HEK293 (cell line): ENCODE results near the gene LBX2.

Source experiments
- CTCF ChIA-PET: fragments of 350-600 bp; formaldehyde crosslinking; extraction: SDS; loops from one replicate; lab custom pipeline; 2021; ENCODE audit warnings: antibody characterized with exemption; lab: Yijun Ruan, JAX
- POLR2A ChIA-PET: fragments of 300-600 bp; formaldehyde crosslinking; extraction: SDS; loops from one replicate; lab custom pipeline; 2020; ENCODE audit warnings: antibody characterized with exemption, inconsistent platforms; lab: Yijun Ruan, JAX
- H3K27ac ChIP-seq: fragments of 200-500 bp; sonication (Bioruptor generic); 2 replicates; pipeline ENCODE4 v1.5.1; 2014; ENCODE audit warnings: low read depth, low read length, control low read depth, inconsistent platforms; ENCODE audit errors: extremely low read depth
- H3K36me3 ChIP-seq, 2 experiments: fragments of 200-500 bp in 1 of 2; sonication (Bioruptor generic) in 1 of 2; 1 replicate in 1 of 2; 2 replicates in 1 of 2; pipeline ENCODE4 v1.5.1; 2014 to 2017; ENCODE audit warnings: inconsistent platforms in 2 of 2, low read length in 2 of 2; ENCODE audit not compliant: control insufficient read depth in 2 of 2, insufficient read depth in 1 of 2
- H3K4me1 ChIP-seq: fragments of 200-500 bp; sonication (Bioruptor generic); 2 replicates; pipeline ENCODE4 v1.5.1; 2014; ENCODE audit warnings: mild to moderate bottlenecking, low read length, inconsistent platforms; ENCODE audit not compliant: control insufficient read depth, insufficient read depth
- H3K4me3 ChIP-seq: 2 replicates; pipeline ENCODE4 v1.5.1; 2011; ENCODE audit warnings: low read depth, mild to moderate bottlenecking, control low read depth, low read length, moderate library complexity
- H3K9me3 ChIP-seq: fragments of 200-500 bp; sonication (Bioruptor generic); 2 replicates; pipeline ENCODE4 v1.5.1; 2014; ENCODE audit warnings: low read depth, low read length, inconsistent platforms; ENCODE audit not compliant: control insufficient read depth, insufficient read depth
- AEBP2 ChIP-seq: fragments of 450-650 bp; formaldehyde crosslinking; IDR thresholded peaks from 2 replicates; pipeline ENCODE4 v1.5.1; 2016; ENCODE audit warnings: missing biosample characterization, missing genetic modification characterization, borderline replicate concordance
- GLIS2 ChIP-seq: fragments of 450-650 bp; formaldehyde crosslinking; IDR thresholded peaks from 2 replicates; pipeline ENCODE4 v1.5.1; 2016; ENCODE audit warnings: missing biosample characterization, missing genetic modification characterization
- IKZF3 ChIP-seq: fragments of 450-650 bp; IDR thresholded peaks from 2 replicates; pipeline ENCODE4 v1.5.0; 2018; ENCODE audit warnings: missing biosample characterization, mild to moderate bottlenecking, missing genetic modification characterization, moderate library complexity
- KLF8 ChIP-seq: fragments of 450-650 bp; formaldehyde crosslinking; IDR thresholded peaks from 2 replicates; pipeline ENCODE4 v1.5.1; 2016; ENCODE audit warnings: missing biosample characterization, missing genetic modification characterization
- KLF9 ChIP-seq: fragments of 450-650 bp; formaldehyde crosslinking; IDR thresholded peaks from 2 replicates; pipeline ENCODE4 v1.5.1; 2016; ENCODE audit warnings: missing biosample characterization, missing genetic modification characterization, low read depth
- REST ChIP-seq: fragments of 450-650 bp; formaldehyde crosslinking; IDR thresholded peaks from 2 replicates; pipeline ENCODE4 v1.5.1; 2016; ENCODE audit warnings: missing biosample characterization, missing genetic modification characterization
- SCRT2 ChIP-seq: fragments of 450-650 bp; formaldehyde crosslinking; IDR thresholded peaks from 2 replicates; pipeline ENCODE4 v1.5.1; 2016; ENCODE audit warnings: missing biosample characterization, missing genetic modification characterization
- SP3 ChIP-seq: fragments of 450-650 bp; formaldehyde crosslinking; IDR thresholded peaks from 2 replicates; pipeline ENCODE4 v1.5.1; 2016; ENCODE audit warnings: missing biosample characterization, missing genetic modification characterization
- ZBTB10 ChIP-seq: fragments of 450-650 bp; formaldehyde crosslinking; IDR thresholded peaks from 2 replicates; pipeline ENCODE4 v1.5.1; 2016; ENCODE audit warnings: missing biosample characterization, missing genetic modification characterization
- ZBTB48 ChIP-seq: fragments of 450-650 bp; formaldehyde crosslinking; IDR thresholded peaks from 2 replicates; pipeline ENCODE4 v1.5.1; 2016; ENCODE audit warnings: missing biosample characterization, missing genetic modification characterization
- ZNF223 ChIP-seq: fragments of 450-650 bp; formaldehyde crosslinking; IDR thresholded peaks from 2 replicates; pipeline ENCODE4 v1.5.1; 2016; ENCODE audit warnings: missing biosample characterization, missing genetic modification characterization
- ZNF354C ChIP-seq: fragments of 450-650 bp; formaldehyde crosslinking; IDR thresholded peaks from 2 replicates; pipeline ENCODE4 v1.5.1; 2016; ENCODE audit warnings: missing biosample characterization, missing genetic modification characterization, low read depth, borderline replicate concordance
- ZNF529 ChIP-seq: fragments of 450-650 bp; formaldehyde crosslinking; IDR thresholded peaks from 2 replicates; pipeline ENCODE4 v1.5.1; 2017; ENCODE audit warnings: missing genetic modification characterization, missing biosample characterization; ENCODE audit not compliant: insufficient replicate concordance
- ZNF654 ChIP-seq: fragments of 450-650 bp; formaldehyde crosslinking; IDR thresholded peaks from 2 replicates; pipeline ENCODE4 v1.5.1; 2016; ENCODE audit warnings: low read depth, missing biosample characterization, missing genetic modification characterization
- ZXDB ChIP-seq: fragments of 450-650 bp; formaldehyde crosslinking; IDR thresholded peaks from 2 replicates; pipeline ENCODE4 v1.5.1; 2016; ENCODE audit warnings: missing biosample characterization, missing genetic modification characterization

Gene LBX2

GRCh38 chr2:74532222-74532621 lies 32.8 kb upstream of the LBX2 start:
- ChIA-PET CTCF (interaction anchor here (0.5 to 4.3 kb wide), 15 partner anchors 11 to 197 kb away, joined by 3 to 34 read pairs (median 4); partner anchors contain the start of genes CCDC142, INO80B and TTC31), POLR2A (interaction anchor here (0.7 to 1.2 kb wide), 4 partner anchors 11 to 49 kb away, joined by 3 to 4 read pairs (median 3); partner anchors contain the start of genes CCDC142 and TTC31)
- no peak overlapping the region for H3K27ac ChIP-seq
- H3K4me3 ChIP-seq = no peak overlapping the region
- H3K36me3 ChIP-seq = peaks cover 4 to 51% of the 10 kb centered on the region in 2 experiments; a peak in 1 of 3 replicates
- no peaks in the 10 kb centered on the region; the same call in 1 of the 2 replicates for H3K4me1 ChIP-seq
- peak; percentile 57; the same call in 1 of the 2 replicates for TF ChIP-seq SCRT2 (tag by site-specific recombination)
- peak; percentile 52 for TF ChIP-seq ZNF654 (tag by site-specific recombination)
- TF ChIP-seq ZNF529 (tag by site-specific recombination) = no peak
- no peaks in the 10 kb centered on the region for H3K9me3 ChIP-seq

- H3K36me3 ChIP-seq = peaks cover 7 to 57% of the 10 kb centered on the region in 2 experiments; a peak in 1 of 3 replicates
These were observed 32.3 kb upstream of the LBX2 start for GRCh38 chr2:74531666-74532065.

GRCh38 chr2:74530239-74531187 lies 31.1 kb upstream of the LBX2 start:
- peak overlapping the region; percentile 72; the same call in 1 of the 2 replicates for H3K27ac ChIP-seq
- H3K36me3 ChIP-seq = peaks cover 7 to 68% of the 10 kb centered on the region in 2 experiments; a peak in 1 of 3 replicates
- ChIA-PET POLR2A (interaction anchor here (0.5 to 2.4 kb wide), 19 partner anchors 9 to 1118 kb away, joined by 3 to 18 read pairs (median 6); partner anchors contain the start of genes CCDC142, MRPL53, PCGF1 and TLX2), CTCF (interaction anchor here (0.6 to 4.3 kb wide), 6 partner anchors 13 to 1014 kb away, joined by 3 to 34 read pairs (median 9); partner anchors contain the start of genes CCDC142 and TTC31)
- H3K4me1 ChIP-seq = no peaks in the 10 kb centered on the region; the same call in 1 of the 2 replicates
- H3K9me3 ChIP-seq = no peaks in the 10 kb centered on the region
- TF ChIP-seq KLF8 (tag by site-specific recombination) (no peak), ZBTB10 (tag by site-specific recombination) (peak; percentile 37; the same call in 1 of the 2 replicates), ZXDB (tag by site-specific recombination) (no peak), ZBTB48 (tag by site-specific recombination) (peak; percentile 33; the same call in 1 of the 2 replicates), REST (tag by site-specific recombination) (no peak), IKZF3 (no peak), KLF9 (tag by site-specific recombination) (0 out of 2 replicates have a peak, but pooled peaks have one; percentile 2), ZNF223 (no peak), AEBP2 (tag by site-specific recombination) (no peak), SP3 (peak; percentile 7; the same call in 1 of the 2 replicates), GLIS2 (peak; percentile 28; the same call in 1 of the 2 replicates), SCRT2 (tag by site-specific recombination) (peak; percentile 79)
- H3K4me3 ChIP-seq = peak overlapping the region; percentile 57

More at GRCh38 chr2:74531666-74532065, 32.3 kb upstream of the LBX2 start:
- no peak for TF ChIP-seq ZNF354C (tag by site-specific recombination)
- Histone ChIP-seq H3K9me3 (no peaks in the 10 kb centered on the region), H3K4me3 (no peak overlapping the region), H3K4me1 (no peaks in the 10 kb centered on the region; the same call in 1 of the 2 replicates), H3K27ac (no peak overlapping the region)
- ChIA-PET POLR2A (interaction anchor here (0.7 to 1.2 kb wide), 7 partner anchors 10 to 59 kb away, joined by 3 to 6 read pairs (median 4); partner anchors contain the start of genes CCDC142, MRPL53 and TTC31), CTCF (interaction anchor here (0.5 to 4.3 kb wide), 13 partner anchors 12 to 197 kb away, joined by 3 to 34 read pairs (median 4); partner anchors contain the start of genes CCDC142, INO80B and TTC31)
